GM12872 (cell line): ENCODE results near the gene C3orf49.

Experiments
- CTCF ChIP-seq: IDR thresholded peaks from 3 replicates; pipeline ENCODE4 v1.5.1; 2011; ENCODE audit warnings: low read depth, mild to moderate bottlenecking, low read length, moderate library complexity; ENCODE audit not compliant: insufficient read depth

Gene C3orf49

GRCh38 chr3:63800097-63800496 lies 19.0 kb upstream of the C3orf49 start:
- no peak for TF ChIP-seq CTCF

- TF ChIP-seq CTCF: no peak
Measured at GRCh38 chr3:63803911-63804310, 15.2 kb upstream of the C3orf49 start.

GRCh38 chr3:63807961-63808565 lies 11.0 kb upstream of the C3orf49 start:
- no peak for TF ChIP-seq CTCF

GRCh38 chr3:63808633-63809032 lies 10.5 kb upstream of the C3orf49 start:
- no peak for TF ChIP-seq CTCF

GRCh38 chr3:63809607-63810006 lies 9.5 kb upstream of the C3orf49 start:
- no peak for TF ChIP-seq CTCF

GRCh38 chr3:63814237-63814636 lies 4.9 kb upstream of the C3orf49 start:
- TF ChIP-seq CTCF: no peak

- no peak for TF ChIP-seq CTCF
Measured at GRCh38 chr3:63817225-63817624, 1.9 kb upstream of the C3orf49 start.
